Neural cell (in vitro differentiated cells): ENCODE results near the gene FBXO47. TPM values are rescaled to one million over a fixed set of nuclear protein-coding genes. Genes with fewer than 3 reads are reported as not detected.

Source experiments
- H2AFZ ChIP-seq: fragments of 200-600, 300-800 bp; sonication (generic), shearing (Covaris generic); 2 replicates; pipeline ENCODE4 v1.6.0; 2014; ENCODE audit warnings: low read depth, mild to moderate bottlenecking, antibody characterized with exemption, low read length, moderate library complexity
- H3F3A ChIP-seq: fragments of 200-600 bp; shearing (Covaris generic); 2 replicates; pipeline ENCODE4 v1.6.1; 2016; ENCODE audit warnings: mild to moderate bottlenecking, moderate library complexity, mixed read lengths, antibody characterized with exemption, low read length; ENCODE audit not compliant: insufficient read depth, poor library complexity, severe bottlenecking
- H3K27ac ChIP-seq: fragments of 200-600, 300-800 bp; sonication (generic), shearing (Covaris generic); 2 replicates; pipeline ENCODE4 v1.5.1; 2014; ENCODE audit warnings: mild to moderate bottlenecking, low read length, moderate library complexity
- H3K27me3 ChIP-seq: fragments of 300-800, 200-600 bp; sonication (generic), shearing (Covaris generic); 2 replicates; pipeline ENCODE4 v1.6.0; 2014; ENCODE audit warnings: mild to moderate bottlenecking, low read depth, low read length, moderate library complexity; ENCODE audit not compliant: insufficient read depth
- H3K36me3 ChIP-seq: fragments of 300-800, 200-600 bp; sonication (generic), shearing (Covaris generic); 2 replicates; pipeline ENCODE4 v1.5.1; 2014; ENCODE audit warnings: mild to moderate bottlenecking, antibody characterized with exemption, low read length, moderate library complexity; ENCODE audit not compliant: insufficient read depth
- H3K4me2 ChIP-seq: fragments of 300-800, 200-600 bp; sonication (generic), shearing (Covaris generic); 2 replicates; pipeline ENCODE4 v1.6.0; 2014; ENCODE audit warnings: mild to moderate bottlenecking, low read length
- H3K4me3 ChIP-seq: fragments of 300-800, 200-600 bp; sonication (generic), shearing (Covaris generic); 2 replicates; pipeline ENCODE4 v1.5.1; 2014; ENCODE audit warnings: mild to moderate bottlenecking, low read length, moderate library complexity
- H3K79me2 ChIP-seq: fragments of 200-600 bp; shearing (Covaris generic); replicated peaks from 2 replicates; pipeline ENCODE4 v1.6.0; 2014; ENCODE audit warnings: mild to moderate bottlenecking, low read length, moderate library complexity; ENCODE audit not compliant: insufficient read depth
- H3K9ac ChIP-seq: fragments of 300-800, 200-600 bp; sonication (generic), shearing (Covaris generic); 2 replicates; pipeline ENCODE4 v1.6.1; 2016; ENCODE audit warnings: mild to moderate bottlenecking, low read length, mixed read lengths
- H3K9me2 ChIP-seq: fragments of 200-600 bp; shearing (Covaris generic); 2 replicates; pipeline ENCODE4 v1.6.1; 2016; ENCODE audit warnings: mild to moderate bottlenecking, low read length, mixed read lengths; ENCODE audit not compliant: insufficient read depth
- H3K9me3 ChIP-seq: fragments of 200-600, 300-800 bp; sonication (generic), shearing (Covaris generic); 2 replicates; pipeline ENCODE4 v1.6.1; 2016; ENCODE audit warnings: mild to moderate bottlenecking, mixed run types, low read length, moderate library complexity, mixed read lengths
- H4K20me1 ChIP-seq: fragments of 200-600 bp; shearing (Covaris generic); 2 replicates; pipeline ENCODE4 v1.6.1; 2016; ENCODE audit warnings: mild to moderate bottlenecking, mixed run types; ENCODE audit not compliant: insufficient read depth
- EP300 ChIP-seq: fragments of 450-650 bp; conservative IDR thresholded peaks from 2 replicates; pipeline ENCODE4 v1.6.1; 2014; ENCODE audit warnings: antibody characterized with exemption, mild to moderate bottlenecking, moderate library complexity; ENCODE audit not compliant: poor library complexity, severe bottlenecking
- EZH2 ChIP-seq: fragments of 200-600, 300-800 bp; shearing (Covaris generic), sonication (generic); IDR thresholded peaks from 2 replicates; pipeline ENCODE4 v1.6.1; 2014; ENCODE audit warnings: antibody characterized with exemption, low read length, borderline replicate concordance, mild to moderate bottlenecking; ENCODE audit not compliant: insufficient read depth, poor library complexity, severe bottlenecking
- MXI1 ChIP-seq: fragments of 450-650 bp; conservative IDR thresholded peaks from 2 replicates; pipeline ENCODE4 v1.6.1; 2014; ENCODE audit warnings: antibody characterized with exemption, mild to moderate bottlenecking; ENCODE audit not compliant: poor library complexity, severe bottlenecking
- POLR2AphosphoS5 ChIP-seq: IDR thresholded peaks from 2 replicates; pipeline ENCODE4 v1.6.1; 2012
- RAD21 ChIP-seq: fragments of 450-650 bp; conservative IDR thresholded peaks from 2 replicates; pipeline ENCODE4 v1.6.1; 2014; ENCODE audit warnings: antibody characterized with exemption, mild to moderate bottlenecking, moderate library complexity
- SMC3 ChIP-seq: fragments of 450-650 bp; conservative IDR thresholded peaks from 2 replicates; pipeline ENCODE4 v1.6.1; 2014; ENCODE audit warnings: antibody characterized with exemption, mild to moderate bottlenecking, moderate library complexity; ENCODE audit not compliant: poor library complexity
- TAF1 ChIP-seq: IDR thresholded peaks from 2 replicates; pipeline ENCODE4 v1.6.1; 2012; ENCODE audit warnings: low read depth
- polyA plus RNA-seq: library from polyadenylated mRNA; depleted of rRNA; stranded (reverse); fragments of >200 nt; gene quantifications from 2 replicates; pipeline ENCODE4 v1.2.3, GENCODE V29; 2014
- TF ChIP-seq, protein P1 (sequence below): IDR thresholded peaks from 2 replicates; pipeline ENCODE4 v1.6.1; 2012; ENCODE audit warnings: borderline replicate concordance
- TF ChIP-seq, protein P2 (sequence below): fragments of 450-650 bp; IDR thresholded peaks from 2 replicates; pipeline ENCODE4 v1.5.1; 2014; ENCODE audit warnings: antibody characterized with exemption, mild to moderate bottlenecking, moderate library complexity; ENCODE audit not compliant: poor library complexity, severe bottlenecking

The FBXO47 gene
- polyA plus RNA-seq, 1 donor from 2014 or later = not detected

DNA sequence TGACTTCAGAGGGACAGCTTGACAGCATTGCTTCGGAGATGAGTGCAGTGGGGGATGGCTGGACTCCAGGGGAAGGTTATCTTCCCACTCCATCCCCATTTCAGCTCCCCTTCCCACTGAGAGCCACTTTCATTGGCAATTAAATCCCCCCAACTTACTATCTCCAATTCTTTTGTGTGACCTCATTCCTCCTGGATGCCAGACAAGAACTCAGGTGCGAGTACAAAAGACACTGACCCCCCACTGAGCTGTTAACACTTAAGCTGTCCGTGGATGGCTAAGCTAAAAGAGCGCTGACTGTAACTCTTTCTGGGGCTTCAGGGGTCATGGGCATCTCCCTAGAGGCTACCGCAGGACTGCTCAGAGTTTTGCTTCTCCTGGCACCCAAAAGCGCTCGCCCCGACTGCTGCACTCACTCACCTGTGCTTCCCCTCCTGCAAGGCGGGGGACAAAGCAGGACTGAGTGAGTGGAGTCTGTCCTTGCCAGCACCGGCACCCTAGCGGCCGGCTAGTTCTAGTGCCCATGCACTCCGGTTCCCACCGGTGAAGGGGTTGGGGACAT, 44.8 kb upstream of the FBXO47 start:
- no peak for TF ChIP-seq RAD21
- TF ChIP-seq, protein P1, sequence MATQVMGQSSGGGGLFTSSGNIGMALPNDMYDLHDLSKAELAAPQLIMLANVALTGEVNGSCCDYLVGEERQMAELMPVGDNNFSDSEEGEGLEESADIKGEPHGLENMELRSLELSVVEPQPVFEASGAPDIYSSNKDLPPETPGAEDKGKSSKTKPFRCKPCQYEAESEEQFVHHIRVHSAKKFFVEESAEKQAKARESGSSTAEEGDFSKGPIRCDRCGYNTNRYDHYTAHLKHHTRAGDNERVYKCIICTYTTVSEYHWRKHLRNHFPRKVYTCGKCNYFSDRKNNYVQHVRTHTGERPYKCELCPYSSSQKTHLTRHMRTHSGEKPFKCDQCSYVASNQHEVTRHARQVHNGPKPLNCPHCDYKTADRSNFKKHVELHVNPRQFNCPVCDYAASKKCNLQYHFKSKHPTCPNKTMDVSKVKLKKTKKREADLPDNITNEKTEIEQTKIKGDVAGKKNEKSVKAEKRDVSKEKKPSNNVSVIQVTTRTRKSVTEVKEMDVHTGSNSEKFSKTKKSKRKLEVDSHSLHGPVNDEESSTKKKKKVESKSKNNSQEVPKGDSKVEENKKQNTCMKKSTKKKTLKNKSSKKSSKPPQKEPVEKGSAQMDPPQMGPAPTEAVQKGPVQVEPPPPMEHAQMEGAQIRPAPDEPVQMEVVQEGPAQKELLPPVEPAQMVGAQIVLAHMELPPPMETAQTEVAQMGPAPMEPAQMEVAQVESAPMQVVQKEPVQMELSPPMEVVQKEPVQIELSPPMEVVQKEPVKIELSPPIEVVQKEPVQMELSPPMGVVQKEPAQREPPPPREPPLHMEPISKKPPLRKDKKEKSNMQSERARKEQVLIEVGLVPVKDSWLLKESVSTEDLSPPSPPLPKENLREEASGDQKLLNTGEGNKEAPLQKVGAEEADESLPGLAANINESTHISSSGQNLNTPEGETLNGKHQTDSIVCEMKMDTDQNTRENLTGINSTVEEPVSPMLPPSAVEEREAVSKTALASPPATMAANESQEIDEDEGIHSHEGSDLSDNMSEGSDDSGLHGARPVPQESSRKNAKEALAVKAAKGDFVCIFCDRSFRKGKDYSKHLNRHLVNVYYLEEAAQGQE = no peak
- no peak for TF ChIP-seq TAF1
- TF ChIP-seq POLR2AphosphoS5 = no peak
- TF ChIP-seq, protein P2, sequence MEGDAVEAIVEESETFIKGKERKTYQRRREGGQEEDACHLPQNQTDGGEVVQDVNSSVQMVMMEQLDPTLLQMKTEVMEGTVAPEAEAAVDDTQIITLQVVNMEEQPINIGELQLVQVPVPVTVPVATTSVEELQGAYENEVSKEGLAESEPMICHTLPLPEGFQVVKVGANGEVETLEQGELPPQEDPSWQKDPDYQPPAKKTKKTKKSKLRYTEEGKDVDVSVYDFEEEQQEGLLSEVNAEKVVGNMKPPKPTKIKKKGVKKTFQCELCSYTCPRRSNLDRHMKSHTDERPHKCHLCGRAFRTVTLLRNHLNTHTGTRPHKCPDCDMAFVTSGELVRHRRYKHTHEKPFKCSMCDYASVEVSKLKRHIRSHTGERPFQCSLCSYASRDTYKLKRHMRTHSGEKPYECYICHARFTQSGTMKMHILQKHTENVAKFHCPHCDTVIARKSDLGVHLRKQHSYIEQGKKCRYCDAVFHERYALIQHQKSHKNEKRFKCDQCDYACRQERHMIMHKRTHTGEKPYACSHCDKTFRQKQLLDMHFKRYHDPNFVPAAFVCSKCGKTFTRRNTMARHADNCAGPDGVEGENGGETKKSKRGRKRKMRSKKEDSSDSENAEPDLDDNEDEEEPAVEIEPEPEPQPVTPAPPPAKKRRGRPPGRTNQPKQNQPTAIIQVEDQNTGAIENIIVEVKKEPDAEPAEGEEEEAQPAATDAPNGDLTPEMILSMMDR = no peak
- no peak for TF ChIP-seq EP300
- Histone ChIP-seq H4K20me1 (no peaks in the 10 kb centered on the region), H3K4me3 (no peak overlapping the region), H3F3A (no peaks in the 10 kb centered on the region), H3K9ac (no peak overlapping the region), H3K4me2 (no peak overlapping the region), H3K9me2 (no peaks in the 10 kb centered on the region), H2AFZ (no peak overlapping the region), H3K36me3 (no peaks in the 10 kb centered on the region), H3K27me3 (no peaks in the 10 kb centered on the region), H3K9me3 (no peaks in the 10 kb centered on the region), H3K27ac (no peak overlapping the region), H3K79me2 (no peaks in the 10 kb centered on the region)

DNA sequence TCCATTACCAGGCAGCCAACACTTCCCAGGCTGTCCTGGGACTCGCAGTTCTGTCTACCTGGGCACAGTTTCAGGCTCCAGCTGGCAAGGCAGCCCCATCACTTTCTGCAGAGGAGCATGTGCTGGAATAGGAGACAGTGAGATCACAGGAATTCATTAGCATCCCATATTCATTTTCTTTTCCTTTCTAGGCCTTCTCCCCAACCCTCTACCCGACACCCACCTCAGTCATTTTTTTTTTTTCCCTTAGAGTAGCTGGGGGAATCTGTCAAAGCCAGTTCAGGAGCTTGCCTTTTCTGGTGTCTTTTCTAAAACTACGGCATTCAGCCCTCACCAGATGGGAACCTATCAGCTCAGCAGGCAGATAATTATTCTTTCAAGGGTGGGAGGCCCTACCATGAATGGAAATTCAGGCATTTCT, 42.4 kb upstream of the FBXO47 start:
- Histone ChIP-seq H3K9me3 (no peaks in the 10 kb centered on the region), H3F3A (no peaks in the 10 kb centered on the region), H3K4me2 (no peak overlapping the region), H3K79me2 (no peaks in the 10 kb centered on the region), H4K20me1 (no peaks in the 10 kb centered on the region), H3K9ac (no peak overlapping the region), H2AFZ (no peak overlapping the region), H3K27me3 (no peaks in the 10 kb centered on the region), H3K36me3 (no peaks in the 10 kb centered on the region), H3K27ac (no peak overlapping the region), H3K4me3 (no peak overlapping the region), H3K9me2 (no peaks in the 10 kb centered on the region)
- TF ChIP-seq POLR2AphosphoS5 (no peak), TAF1 (no peak), RAD21 (no peak), SMC3 (no peak), MXI1 (no peak), EZH2 (no peak), EP300 (no peak)
- TF ChIP-seq, protein P1 = no peak
- TF ChIP-seq, protein P2 = no peak
